PC-9 (cell line): ENCODE data around the gene CILP.

Experiments used
- EZH2 ChIP-seq: fragments of 200-600 bp; sonication (generic); IDR thresholded peaks from 2 replicates; pipeline ENCODE4 v1.8.0; 2017; ENCODE audit warnings: antibody characterized with exemption, low read depth
- TF ChIP-seq, protein P1 (sequence below): fragments of 200-600 bp; sonication (generic); conservative IDR thresholded peaks from 2 replicates; pipeline ENCODE4 v1.6.1; 2017; ENCODE audit warnings: mixed run types, antibody characterized with exemption, mild to moderate bottlenecking, moderate library complexity

DNA sequence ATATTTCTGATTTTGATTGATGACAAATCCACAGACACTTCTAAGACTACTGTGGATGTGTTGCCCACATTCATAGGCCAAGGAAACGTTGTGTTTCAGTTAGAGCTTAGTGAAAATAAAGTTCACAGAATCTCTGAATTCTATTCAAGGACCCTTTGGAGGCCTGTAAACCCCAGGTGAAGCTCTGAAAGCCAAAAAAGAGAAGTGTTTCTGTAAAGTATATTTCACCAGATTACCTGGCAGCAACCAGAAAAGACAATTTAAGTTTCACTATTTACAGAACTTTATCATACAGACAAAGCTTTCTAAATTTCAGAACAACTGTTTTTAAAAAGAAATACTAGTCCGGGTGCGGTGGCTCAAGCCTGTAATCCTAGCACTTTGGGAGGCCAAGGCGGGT lies 28.7 kb downstream of the CILP start:
- TF ChIP-seq, protein P1, sequence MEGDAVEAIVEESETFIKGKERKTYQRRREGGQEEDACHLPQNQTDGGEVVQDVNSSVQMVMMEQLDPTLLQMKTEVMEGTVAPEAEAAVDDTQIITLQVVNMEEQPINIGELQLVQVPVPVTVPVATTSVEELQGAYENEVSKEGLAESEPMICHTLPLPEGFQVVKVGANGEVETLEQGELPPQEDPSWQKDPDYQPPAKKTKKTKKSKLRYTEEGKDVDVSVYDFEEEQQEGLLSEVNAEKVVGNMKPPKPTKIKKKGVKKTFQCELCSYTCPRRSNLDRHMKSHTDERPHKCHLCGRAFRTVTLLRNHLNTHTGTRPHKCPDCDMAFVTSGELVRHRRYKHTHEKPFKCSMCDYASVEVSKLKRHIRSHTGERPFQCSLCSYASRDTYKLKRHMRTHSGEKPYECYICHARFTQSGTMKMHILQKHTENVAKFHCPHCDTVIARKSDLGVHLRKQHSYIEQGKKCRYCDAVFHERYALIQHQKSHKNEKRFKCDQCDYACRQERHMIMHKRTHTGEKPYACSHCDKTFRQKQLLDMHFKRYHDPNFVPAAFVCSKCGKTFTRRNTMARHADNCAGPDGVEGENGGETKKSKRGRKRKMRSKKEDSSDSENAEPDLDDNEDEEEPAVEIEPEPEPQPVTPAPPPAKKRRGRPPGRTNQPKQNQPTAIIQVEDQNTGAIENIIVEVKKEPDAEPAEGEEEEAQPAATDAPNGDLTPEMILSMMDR: no peak
- no peak for TF ChIP-seq EZH2
